Measurements from ENCODE around the gene TMEM179B. TPM values are rescaled to one million over a fixed set of nuclear protein-coding genes. Genes with fewer than 3 reads are reported as not detected.
A peak's percentile ranks its signal among the peaks of the same experiment; 100 is the strongest.

The TMEM179B gene
- total RNA-seq, 4 donors from 2014 or later = 62.9 to 82.6 (median 81.0) TPM

GRCh38 chr11:62831520-62832335, 44.5 kb downstream of the TMEM179B start, which contains the start of gene STX5:
TSS of gene STX5 (minus strand) at chr11:62832051. CDS start at chr11:62831243, 808 bp downstream.
- TF ChIP-seq CTCF (IDR thresholded peaks at IDR 0.05) = no peak
- TF ChIP-seq POLR2A (IDR thresholded peaks at IDR 0.05) = peak in 1 of 2 donors; percentile 50
- 0% methylated on average over 49 to 61 of the region's 65 CpGs for WGBS, 2 donors
- intact Hi-C loops (cut with DNase I; ENCODE audit: low total_unique reads) = no loop called here
- DNase-seq (ENCODE audit: low spot score in 2 of 2) = peak; percentile 100
- H3K4me3 ChIP-seq (ENCODE audit: low read depth, poor library complexity, severe bottlenecking) = peak within 1 kb of the TSS; percentile 88

GRCh38 chr11:62832336-62833234, 45.4 kb downstream of the TMEM179B start, which contains the start of gene TEX54:
TSS of gene TEX54 (minus strand) at chr11:62832841.
- H3K4me3 ChIP-seq (ENCODE audit: low read depth, poor library complexity, severe bottlenecking) = peak within 1 kb of the TSS; percentile 88
- 6 to 7% methylated on average over 40 of the region's 40 CpGs for whole genome bisulfite sequencing, 2 donors
- intact Hi-C loops (cut with DNase I; ENCODE audit: low total_unique reads) = no loop called here
- no peak for TF ChIP-seq CTCF (IDR thresholded peaks at IDR 0.05)
- DNase-seq (ENCODE audit: low spot score in 2 of 2) = peak; percentile 34 to 92

- no peak for DNase-seq (ENCODE audit: low spot score in 2 of 2)
- TF ChIP-seq POLR2A (IDR thresholded peaks at IDR 0.05) (no peak), CTCF (IDR thresholded peaks at IDR 0.05) (no peak)
- no peak overlapping the region for H3K4me3 ChIP-seq (ENCODE audit: low read depth, poor library complexity, severe bottlenecking)
- intact Hi-C loops (cut with DNase I; ENCODE audit: low total_unique reads) = no loop called here
- WGBS, 2 donors = 81 to 89% methylated on average over 8 of the region's 8 CpGs
Measured at GRCh38 chr11:62835336-62835735, 48.1 kb downstream of the TMEM179B start.

- intact Hi-C loops (cut with DNase I; ENCODE audit: low total_unique reads) = no loop called here
- peak; percentile 92 to 98 for DNase-seq (ENCODE audit: low spot score in 2 of 2)
- TF ChIP-seq POLR2A (IDR thresholded peaks at IDR 0.05) (peak in 1 of 2 donors; percentile 79), CTCF (IDR thresholded peaks at IDR 0.05) (no peak)
- WGBS, 2 donors = 1% methylated on average over 30 to 54 of the region's 62 CpGs
- peak within 1 kb of the TSS; percentile 67 for H3K4me3 ChIP-seq (ENCODE audit: low read depth, poor library complexity, severe bottlenecking)
Measured at GRCh38 chr11:62839050-62839945, 52.1 kb downstream of the TMEM179B start, which contains the start of gene WDR74. TSS of gene WDR74 (minus strand) at chr11:62839590. CDS start at chr11:62839570, 20 bp downstream.

Small RNA genes lying within 50 kb of the gene (microRNA-seq; reads per million reads assigned to microRNA genes)
- 0.57 to 1.4 reads per million in 2 donors for gene MIR6514 (ENCODE audit: borderline number of aligned reads in 1 of 2, borderline replicate concordance in 2 of 2)
- gene MIR6748 (ENCODE audit: borderline number of aligned reads in 1 of 2, borderline replicate concordance in 2 of 2) = 0 reads per million in 2 donors

Other genes with a start within 250 kb of the TMEM179B start
- 1,000 to 10,000 TPM; 1,345 to 1,611 (median 1,532) TPM for gene AHNAK, start 240.6 kb upstream of the TMEM179B start, total RNA-seq
- 1,000 to 10,000 TPM; 2,343 to 3,224 (median 2,571) TPM for gene EEF1G, start 213.5 kb upstream of the TMEM179B start, total RNA-seq
- 10 to 100 TPM; 11.0 to 29.8 (median 15.8) TPM for gene TUT1, start 195.9 kb upstream of the TMEM179B start, total RNA-seq
- gene MTA2, start 185.5 kb upstream of the TMEM179B start, total RNA-seq = 100 to 1,000 TPM in 2 of 4 donors, 10 to 100 TPM in 2; 91.3 to 139 (median 98.3) TPM
- gene EML3, start 174.6 kb upstream of the TMEM179B start, total RNA-seq = 10 to 100 TPM; 39.5 to 61.0 (median 42.9) TPM
- 1 to 10 TPM; 4.0 to 7.6 (median 6.5) TPM for gene ROM1, start 174.1 kb upstream of the TMEM179B start, total RNA-seq
- gene B3GAT3, start 165.4 kb upstream of the TMEM179B start, total RNA-seq = 10 to 100 TPM; 29.7 to 51.8 (median 35.2) TPM
- gene GANAB, start 140.8 kb upstream of the TMEM179B start, total RNA-seq = 100 to 1,000 TPM in 1 of 4 donors, 10 to 100 TPM in 3; 72.0 to 118 (median 91.4) TPM
- gene INTS5, start 134.1 kb upstream of the TMEM179B start, total RNA-seq = 10 to 100 TPM; 28.5 to 32.7 (median 30.2) TPM
- 10 to 100 TPM; 21.3 to 58.4 (median 31.4) TPM for gene C11orf98, start 122.2 kb upstream of the TMEM179B start, total RNA-seq
- gene CSKMT, start 122.1 kb upstream of the TMEM179B start, total RNA-seq = 10 to 100 TPM in 1 of 4 donors, 1 to 10 TPM in 3; 2.9 to 14.8 (median 7.7) TPM
- 10 to 100 TPM in 2 of 4 donors, 1 to 10 TPM in 2; 7.5 to 12.0 (median 10.3) TPM for gene UQCC3, start 115.7 kb upstream of the TMEM179B start, total RNA-seq
- 1 to 10 TPM; 2.5 to 4.6 (median 3.1) TPM for gene LBHD1, start 115.1 kb upstream of the TMEM179B start, total RNA-seq
- gene UBXN1, start 108.3 kb upstream of the TMEM179B start, total RNA-seq = 100 to 1,000 TPM; 194 to 275 (median 235) TPM
- gene LRRN4CL, start 97.9 kb upstream of the TMEM179B start, total RNA-seq = 10 to 100 TPM in 2 of 4 donors, 1 to 10 TPM in 2; 7.3 to 11.6 (median 9.9) TPM
- 10 to 100 TPM; 25.4 to 68.2 (median 45.1) TPM for gene BSCL2, start 80.0 kb upstream of the TMEM179B start, total RNA-seq
- not detected for gene GNG3, start 79.7 kb upstream of the TMEM179B start, total RNA-seq
- gene HNRNPUL2, start 59.9 kb upstream of the TMEM179B start, total RNA-seq = 10 to 100 TPM; 19.9 to 30.8 (median 24.3) TPM
- 10 to 100 TPM; 23.7 to 44.7 (median 33.9) TPM for gene TTC9C, start 58.9 kb upstream of the TMEM179B start, total RNA-seq
- 10 to 100 TPM; 13.4 to 35.4 (median 19.0) TPM for gene ZBTB3, start 33.2 kb upstream of the TMEM179B start, total RNA-seq
- gene POLR2G, start 25.8 kb upstream of the TMEM179B start, total RNA-seq = 10 to 100 TPM; 51.5 to 71.0 (median 57.2) TPM
- 10 to 100 TPM; 21.0 to 79.2 (median 38.2) TPM for gene TAF6L, start 16.0 kb upstream of the TMEM179B start, total RNA-seq
- 10 to 100 TPM; 12.9 to 41.4 (median 21.0) TPM for gene TMEM223, start 4.6 kb downstream of the TMEM179B start, total RNA-seq
- gene NXF1, start 18.0 kb downstream of the TMEM179B start, total RNA-seq = 100 to 1,000 TPM in 1 of 4 donors, 10 to 100 TPM in 3; 56.6 to 114 (median 79.6) TPM
- gene STX5, start 44.6 kb downstream of the TMEM179B start, total RNA-seq = 10 to 100 TPM; 30.0 to 47.4 (median 38.4) TPM
- not detected for gene TEX54, start 45.4 kb downstream of the TMEM179B start, total RNA-seq
- gene WDR74, start 52.2 kb downstream of the TMEM179B start, total RNA-seq = 10 to 100 TPM; 49.7 to 93.8 (median 64.3) TPM
- 100 to 1,000 TPM; 175 to 190 (median 187) TPM for gene SLC3A2, start 93.5 kb downstream of the TMEM179B start, total RNA-seq
- gene CHRM1, start 134.0 kb downstream of the TMEM179B start, total RNA-seq = 1 to 10 TPM; 1.5 to 7.6 (median 4.5) TPM
- not detected for gene SLC22A6, start 197.6 kb downstream of the TMEM179B start, total RNA-seq
- gene SLC22A8, start 228.4 kb downstream of the TMEM179B start, total RNA-seq = not detected

Data from lower leg skin (tissue), 4 donors.